ENCODE data around the gene PRF1.
A peak's percentile ranks its signal among the peaks of the same experiment; 100 is the strongest.
"Not testable (repeated sequence)": the region's sequence is repeated elsewhere in the genome, so short reads cannot be mapped to it uniquely, and the experiment has no call there.

The PRF1 gene

GRCh38 chr10:70631735-70632134, 29.2 kb upstream of the PRF1 start:
- DNase-seq, result not testable (repeated sequence)
- no CpG with 5 or more reads among the region's 6 CpGs for WGBS (ENCODE audit: extremely low coverage, insufficient coverage, low lambda C conversion rate)

GRCh38 chr10:70629338-70629737, 26.8 kb upstream of the PRF1 start:
- no peak overlapping the region for H3K4ac ChIP-seq (ENCODE audit: low read depth, low read length)
- no peak overlapping the region for H2BK15ac ChIP-seq (replicated peaks; ENCODE audit: low read depth)
- DNase-seq, result no peak
- no peak overlapping the region for H4K8ac ChIP-seq (ENCODE audit: low read depth, low read length)
- H2BK5ac ChIP-seq (ENCODE audit: low read length), result no peak overlapping the region
- H3K4me1 ChIP-seq (ENCODE audit: control insufficient read depth, low read depth, low read length), result peaks cover 5% of the 10 kb centered on the region
- H3K4me2 ChIP-seq (ENCODE audit: low read length), result no peak overlapping the region
- H3K23ac ChIP-seq (ENCODE audit: low read length), result no peak overlapping the region
- no peaks in the 10 kb centered on the region for H3K27me3 ChIP-seq (ENCODE audit: insufficient read depth, low read length, poor library complexity)
- no peak overlapping the region for H2BK120ac ChIP-seq (ENCODE audit: low read depth, low read length)
- no peak overlapping the region for H3K4me3 ChIP-seq (ENCODE audit: low read length)
- no peaks in the 10 kb centered on the region for H3K79me1 ChIP-seq (ENCODE audit: low read length)
- no peak overlapping the region for H3K56ac ChIP-seq (ENCODE audit: low read length)
- H2AK5ac ChIP-seq (ENCODE audit: low read length), result no peak overlapping the region
- no peaks in the 10 kb centered on the region for H3K36me3 ChIP-seq (ENCODE audit: control insufficient read depth, insufficient read depth, low read length)
- no peaks in the 10 kb centered on the region for H3K79me2 ChIP-seq (ENCODE audit: control insufficient read depth, insufficient read depth, low read length)
- no peak overlapping the region for H3K9ac ChIP-seq (ENCODE audit: low read length)
- no peak overlapping the region for H4K5ac ChIP-seq (ENCODE audit: low read length)
- H3K18ac ChIP-seq (ENCODE audit: low read length), result no peak overlapping the region
- WGBS (ENCODE audit: extremely low coverage, insufficient coverage, low lambda C conversion rate), result no CpG with 5 or more reads among the region's 1 CpG
- no peak overlapping the region for H3K27ac ChIP-seq (ENCODE audit: low read depth, low read length)

More at GRCh38 chr10:70631735-70632134, 29.2 kb upstream of the PRF1 start:
- not testable (repeated sequence) for H3K18ac ChIP-seq (ENCODE audit: low read length); H3K56ac ChIP-seq (ENCODE audit: low read length); H2BK5ac ChIP-seq (ENCODE audit: low read length); H2BK120ac ChIP-seq (ENCODE audit: low read depth, low read length); H2BK15ac ChIP-seq (replicated peaks; ENCODE audit: low read depth); H2AK5ac ChIP-seq (ENCODE audit: low read length); H3K79me1 ChIP-seq (ENCODE audit: low read length); H3K4me2 ChIP-seq (ENCODE audit: low read length); H4K8ac ChIP-seq (ENCODE audit: low read depth, low read length); H3K23ac ChIP-seq (ENCODE audit: low read length); H3K4me1 ChIP-seq (ENCODE audit: control insufficient read depth, low read depth, low read length); H3K27me3 ChIP-seq (ENCODE audit: insufficient read depth, low read length, poor library complexity); H3K4me3 ChIP-seq (ENCODE audit: low read length); H3K36me3 ChIP-seq (ENCODE audit: control insufficient read depth, insufficient read depth, low read length); H3K79me2 ChIP-seq (ENCODE audit: control insufficient read depth, insufficient read depth, low read length); H3K27ac ChIP-seq (ENCODE audit: low read depth, low read length); H4K5ac ChIP-seq (ENCODE audit: low read length); H3K9ac ChIP-seq (ENCODE audit: low read length)
- peak overlapping the region; percentile 16 for H3K4ac ChIP-seq (ENCODE audit: low read depth, low read length)

GRCh38 chr10:70626056-70626455, 23.5 kb upstream of the PRF1 start:
- H2BK5ac ChIP-seq (ENCODE audit: low read length), result no peak overlapping the region
- H3K27me3 ChIP-seq (ENCODE audit: insufficient read depth, low read length, poor library complexity), result no peaks in the 10 kb centered on the region
- H3K4me1 ChIP-seq (ENCODE audit: control insufficient read depth, low read depth, low read length), result peaks cover 3% of the 10 kb centered on the region
- H3K18ac ChIP-seq (ENCODE audit: low read length), result no peak overlapping the region
- peak overlapping the region; percentile 66 for H3K27ac ChIP-seq (ENCODE audit: low read depth, low read length)
- H4K5ac ChIP-seq (ENCODE audit: low read length), result no peak overlapping the region
- H3K79me1 ChIP-seq (ENCODE audit: low read length), result no peaks in the 10 kb centered on the region
- DNase-seq, result peak; percentile 65
- no peaks in the 10 kb centered on the region for H3K36me3 ChIP-seq (ENCODE audit: control insufficient read depth, insufficient read depth, low read length)
- H2BK120ac ChIP-seq (ENCODE audit: low read depth, low read length), result no peak overlapping the region
- no peaks in the 10 kb centered on the region for H3K79me2 ChIP-seq (ENCODE audit: control insufficient read depth, insufficient read depth, low read length)
- H3K23ac ChIP-seq (ENCODE audit: low read length), result no peak overlapping the region
- H2BK15ac ChIP-seq (replicated peaks; ENCODE audit: low read depth), result no peak overlapping the region
- no peak overlapping the region for H4K8ac ChIP-seq (ENCODE audit: low read depth, low read length)
- no peak overlapping the region for H3K56ac ChIP-seq (ENCODE audit: low read length)
- H2AK5ac ChIP-seq (ENCODE audit: low read length), result no peak overlapping the region
- no peak overlapping the region for H3K4me3 ChIP-seq (ENCODE audit: low read length)
- no peak overlapping the region for H3K4ac ChIP-seq (ENCODE audit: low read depth, low read length)
- no peak overlapping the region for H3K9ac ChIP-seq (ENCODE audit: low read length)
- no peak overlapping the region for H3K4me2 ChIP-seq (ENCODE audit: low read length)

- Histone ChIP-seq H3K79me1 (ENCODE audit: low read length) (no peaks in the 10 kb centered on the region), H3K4me1 (ENCODE audit: control insufficient read depth, low read depth, low read length) (peaks cover 3% of the 10 kb centered on the region), H2BK15ac (replicated peaks; ENCODE audit: low read depth) (no peak overlapping the region)
These were observed 20.7 kb upstream of the PRF1 start for GRCh38 chr10:70622981-70623844.

GRCh38 chr10:70622541-70622940, 20.0 kb upstream of the PRF1 start:
- H3K36me3 ChIP-seq (ENCODE audit: control insufficient read depth, insufficient read depth, low read length), result no peaks in the 10 kb centered on the region
- no peak overlapping the region for H3K4me3 ChIP-seq (ENCODE audit: low read length)
- no peak overlapping the region for H2AK5ac ChIP-seq (ENCODE audit: low read length)
- no peak overlapping the region for H2BK5ac ChIP-seq (ENCODE audit: low read length)
- H3K23ac ChIP-seq (ENCODE audit: low read length), result no peak overlapping the region
- H4K8ac ChIP-seq (ENCODE audit: low read depth, low read length), result no peak overlapping the region
- H3K79me1 ChIP-seq (ENCODE audit: low read length), result no peaks in the 10 kb centered on the region
- no peaks in the 10 kb centered on the region for H3K27me3 ChIP-seq (ENCODE audit: insufficient read depth, low read length, poor library complexity)
- WGBS (ENCODE audit: extremely low coverage, insufficient coverage, low lambda C conversion rate), result no CpG with 5 or more reads among the region's 3 CpGs
- H3K9ac ChIP-seq (ENCODE audit: low read length), result no peak overlapping the region
- H2BK15ac ChIP-seq (replicated peaks; ENCODE audit: low read depth), result no peak overlapping the region
- H4K5ac ChIP-seq (ENCODE audit: low read length), result no peak overlapping the region
- no peak overlapping the region for H3K4me2 ChIP-seq (ENCODE audit: low read length)
- no peaks in the 10 kb centered on the region for H3K79me2 ChIP-seq (ENCODE audit: control insufficient read depth, insufficient read depth, low read length)
- H3K4me1 ChIP-seq (ENCODE audit: control insufficient read depth, low read depth, low read length), result peaks cover 3% of the 10 kb centered on the region
- no peak for DNase-seq
- no peak overlapping the region for H2BK120ac ChIP-seq (ENCODE audit: low read depth, low read length)
- no peak overlapping the region for H3K27ac ChIP-seq (ENCODE audit: low read depth, low read length)
- no peak overlapping the region for H3K18ac ChIP-seq (ENCODE audit: low read length)
- no peak overlapping the region for H3K4ac ChIP-seq (ENCODE audit: low read depth, low read length)
- H3K56ac ChIP-seq (ENCODE audit: low read length), result peak overlapping the region; percentile 25

More at GRCh38 chr10:70622981-70623844, 20.7 kb upstream of the PRF1 start:
- DNase-seq, result no peak
- Histone ChIP-seq H2AK5ac (ENCODE audit: low read length) (no peak overlapping the region), H2BK120ac (ENCODE audit: low read depth, low read length) (no peak overlapping the region), H3K36me3 (ENCODE audit: control insufficient read depth, insufficient read depth, low read length) (no peaks in the 10 kb centered on the region), H3K23ac (ENCODE audit: low read length) (no peak overlapping the region), H4K8ac (ENCODE audit: low read depth, low read length) (no peak overlapping the region), H3K4me3 (ENCODE audit: low read length) (no peak overlapping the region), H4K5ac (ENCODE audit: low read length) (no peak overlapping the region), H3K56ac (ENCODE audit: low read length) (peak overlapping the region; percentile 10), H3K79me2 (ENCODE audit: control insufficient read depth, insufficient read depth, low read length) (no peaks in the 10 kb centered on the region), H3K4ac (ENCODE audit: low read depth, low read length) (no peak overlapping the region), H3K18ac (ENCODE audit: low read length) (no peak overlapping the region), H3K27ac (ENCODE audit: low read depth, low read length) (peak overlapping the region; percentile 59), H3K27me3 (ENCODE audit: insufficient read depth, low read length, poor library complexity) (no peaks in the 10 kb centered on the region), H2BK5ac (ENCODE audit: low read length) (no peak overlapping the region), H3K9ac (ENCODE audit: low read length) (no peak overlapping the region), H3K4me2 (ENCODE audit: low read length) (no peak overlapping the region)
- no CpG with 5 or more reads among the region's 3 CpGs for WGBS (ENCODE audit: extremely low coverage, insufficient coverage, low lambda C conversion rate)
